Thyroid gland (tissue), 4 donors: ENCODE data around the gene DPP4.

Experiments used
- POLR2A ChIP-seq, 2 donors: fragments of 450-650 bp; IDR thresholded peaks; one replicate each; pipeline ENCODE4 v1.6.1; 2017; ENCODE audit warnings: antibody characterized with exemption in 2 of 2, mild to moderate bottlenecking in 2 of 2, moderate library complexity in 1 of 2
- TF ChIP-seq, protein P1 (sequence below), 6 experiments: fragments of 200-600 bp in 3 of 6; fragments of 450-650 bp in 3 of 6; sonication (generic) in 3 of 6; IDR thresholded peaks; one replicate each; pipeline ENCODE4 v1.5.1; 2016 to 2019; ENCODE audit warnings: antibody characterized with exemption in 6 of 6, mild to moderate bottlenecking in 2 of 6, inconsistent platforms in 1 of 6, moderate library complexity in 1 of 6

DNA sequence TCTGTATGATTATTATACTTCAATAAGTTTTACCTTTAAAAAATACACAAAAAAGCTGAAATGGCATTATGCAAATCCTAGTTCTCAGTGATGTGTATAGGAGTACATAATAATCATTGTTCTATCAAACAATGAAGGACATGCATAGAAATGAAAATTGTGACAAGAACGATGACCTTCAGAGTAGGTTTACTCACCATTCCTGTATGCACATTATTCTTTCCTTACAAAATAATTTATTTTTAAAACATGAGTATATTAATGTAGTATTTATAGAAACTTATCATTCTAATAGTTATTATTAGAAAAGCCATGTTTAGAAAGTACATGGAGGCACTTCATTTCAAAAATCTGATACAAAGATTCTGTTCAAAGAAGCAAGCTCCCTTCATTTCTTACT, 32.7 kb upstream of the DPP4 start:
- TF ChIP-seq, protein P1, sequence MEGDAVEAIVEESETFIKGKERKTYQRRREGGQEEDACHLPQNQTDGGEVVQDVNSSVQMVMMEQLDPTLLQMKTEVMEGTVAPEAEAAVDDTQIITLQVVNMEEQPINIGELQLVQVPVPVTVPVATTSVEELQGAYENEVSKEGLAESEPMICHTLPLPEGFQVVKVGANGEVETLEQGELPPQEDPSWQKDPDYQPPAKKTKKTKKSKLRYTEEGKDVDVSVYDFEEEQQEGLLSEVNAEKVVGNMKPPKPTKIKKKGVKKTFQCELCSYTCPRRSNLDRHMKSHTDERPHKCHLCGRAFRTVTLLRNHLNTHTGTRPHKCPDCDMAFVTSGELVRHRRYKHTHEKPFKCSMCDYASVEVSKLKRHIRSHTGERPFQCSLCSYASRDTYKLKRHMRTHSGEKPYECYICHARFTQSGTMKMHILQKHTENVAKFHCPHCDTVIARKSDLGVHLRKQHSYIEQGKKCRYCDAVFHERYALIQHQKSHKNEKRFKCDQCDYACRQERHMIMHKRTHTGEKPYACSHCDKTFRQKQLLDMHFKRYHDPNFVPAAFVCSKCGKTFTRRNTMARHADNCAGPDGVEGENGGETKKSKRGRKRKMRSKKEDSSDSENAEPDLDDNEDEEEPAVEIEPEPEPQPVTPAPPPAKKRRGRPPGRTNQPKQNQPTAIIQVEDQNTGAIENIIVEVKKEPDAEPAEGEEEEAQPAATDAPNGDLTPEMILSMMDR (IDR thresholded peaks at IDR 0.05) = no peak
- no peak for TF ChIP-seq POLR2A (IDR thresholded peaks at IDR 0.05)
